Glutamatergic neuron (in vitro differentiated cells): ENCODE results near the gene VIPR1. TPM values are rescaled to one million over a fixed set of nuclear protein-coding genes. Genes with fewer than 3 reads are reported as not detected.
A peak's percentile ranks its signal among the peaks of the same experiment; 100 is the strongest.

Experiments used
- DNase-seq: peaks from one replicate; pipeline ENCODE4 v3.0.0; 2022
- H3K27ac Mint-ChIP-seq: one replicate; pipeline ENCODE4 v1.8.0; 2020; ENCODE audit warnings: mild to moderate bottlenecking, mixed read lengths, inconsistent platforms; ENCODE audit not compliant: unreplicated experiment
- H3K27me3 Mint-ChIP-seq: one replicate; pipeline ENCODE4 v1.8.0; 2020; ENCODE audit warnings: mild to moderate bottlenecking, moderate library complexity, mixed read lengths, inconsistent platforms; ENCODE audit not compliant: unreplicated experiment
- H3K36me3 Mint-ChIP-seq: one replicate; pipeline ENCODE4 v1.8.0; 2020; ENCODE audit warnings: mild to moderate bottlenecking, mixed read lengths, inconsistent platforms; ENCODE audit not compliant: unreplicated experiment
- H3K4me1 Mint-ChIP-seq: one replicate; pipeline ENCODE4 v1.8.0; 2020; ENCODE audit warnings: mild to moderate bottlenecking, low read depth, mixed read lengths, inconsistent platforms; ENCODE audit not compliant: unreplicated experiment
- H3K4me3 Mint-ChIP-seq: one replicate; pipeline ENCODE4 v1.8.0; 2020; ENCODE audit warnings: mild to moderate bottlenecking, mixed read lengths, inconsistent platforms; ENCODE audit not compliant: unreplicated experiment
- H3K9me3 Mint-ChIP-seq: one replicate; pipeline ENCODE4 v1.8.0; 2020; ENCODE audit warnings: mild to moderate bottlenecking, moderate library complexity, mixed read lengths, inconsistent platforms; ENCODE audit not compliant: unreplicated experiment
- CTCF ChIP-seq: fragments of 200-600 bp; sonication (generic); IDR thresholded peaks from one replicate; pipeline ENCODE4 v1.5.0; 2021; ENCODE audit not compliant: partially characterized antibody, unreplicated experiment
- total RNA-seq: library from RNA; stranded (reverse); fragmentation: NEBNext Ultra II Directional; extraction: Animal tissue kit (Norgen Biotek cat#: 25700); gene quantifications from one replicate; pipeline ENCODE4 v1.2.1, GENCODE V29; 2021; ENCODE audit not compliant: unreplicated experiment

VIPR1 gene
- total RNA-seq, 1 donor from 2014 or later: not detected

- peak overlapping the region; percentile 93 for H3K4me3 Mint-ChIP-seq
- no peak for DNase-seq
- peaks cover 1% of the 10 kb centered on the region for H3K27me3 Mint-ChIP-seq
- no peak for TF ChIP-seq CTCF
- H3K27ac Mint-ChIP-seq: peak overlapping the region; percentile 92
- peaks cover 23% of the 10 kb centered on the region for H3K4me1 Mint-ChIP-seq
- H3K9me3 Mint-ChIP-seq: peaks cover 2% of the 10 kb centered on the region
- peaks cover 4% of the 10 kb centered on the region for H3K36me3 Mint-ChIP-seq
Measured at GRCh38 chr3:42581400-42581708, 78.9 kb downstream of the VIPR1 start.

GRCh38 chr3:42581709-42582473 is 79.4 kb downstream of the VIPR1 start, which contains the start of gene SEC22C:
Gene SEC22C, minus strand, starts transcription at chr3:42581967. Its CDS starts 12,921 bp downstream, at chr3:42569046.
- H3K27me3 Mint-ChIP-seq: peaks cover 1% of the 10 kb centered on the region
- peaks cover 2% of the 10 kb centered on the region for H3K9me3 Mint-ChIP-seq
- peak within 1 kb of the TSS; percentile 92 for H3K27ac Mint-ChIP-seq
- H3K4me1 Mint-ChIP-seq: peaks cover 23% of the 10 kb centered on the region
- peak; percentile 98 for DNase-seq
- H3K36me3 Mint-ChIP-seq: peaks cover 4% of the 10 kb centered on the region
- peak within 1 kb of the TSS; percentile 93 for H3K4me3 Mint-ChIP-seq
- TF ChIP-seq CTCF: no peak

- peak overlapping the region; percentile 92 for H3K27ac Mint-ChIP-seq
- DNase-seq: no peak
- peaks cover 2% of the 10 kb centered on the region for H3K9me3 Mint-ChIP-seq
- peaks cover 23% of the 10 kb centered on the region for H3K4me1 Mint-ChIP-seq
- H3K27me3 Mint-ChIP-seq: no peaks in the 10 kb centered on the region
- TF ChIP-seq CTCF: no peak
- peak overlapping the region; percentile 93 for H3K4me3 Mint-ChIP-seq
- H3K36me3 Mint-ChIP-seq: peaks cover 4% of the 10 kb centered on the region
Measured at GRCh38 chr3:42582474-42583070, 80.1 kb downstream of the VIPR1 start.

Other genes starting within 250 kb of the VIPR1 start
- gene CCK, start 236.5 kb upstream of the VIPR1 start, total RNA-seq: not detected
- gene LYZL4, start 92.0 kb upstream of the VIPR1 start, total RNA-seq: not detected
- gene SEC22C, start 79.3 kb downstream of the VIPR1 start, total RNA-seq: 36.9 TPM
- 38.9 TPM for gene SS18L2, start 88.2 kb downstream of the VIPR1 start, total RNA-seq
- gene NKTR, start 98.0 kb downstream of the VIPR1 start, total RNA-seq: 196 TPM
- 9.7 TPM for gene ZBTB47, start 151.1 kb downstream of the VIPR1 start, total RNA-seq
- 0.44 TPM for gene KLHL40, start 182.9 kb downstream of the VIPR1 start, total RNA-seq
- gene HHATL, start 200.2 kb downstream of the VIPR1 start, total RNA-seq: 7.6 TPM